Breast epithelium (tissue), 3 donors: ENCODE measurements around the gene LYPD4.
A peak's percentile ranks its signal among the peaks of the same experiment; 100 is the strongest.

Source experiments
- POLR2A ChIP-seq: fragments of 450-650 bp; IDR thresholded peaks from one replicate; pipeline ENCODE4 v1.6.1; 2016; ENCODE audit warnings: antibody characterized with exemption, mild to moderate bottlenecking, moderate library complexity
- POLR2AphosphoS5 ChIP-seq, 3 donors: sonication (generic); formaldehyde crosslinking; IDR thresholded peaks; one replicate each; pipeline ENCODE4 v1.6.1; 2017; ENCODE audit warnings: antibody characterized with exemption in 3 of 3
- TF ChIP-seq, protein P1 (sequence below), 3 donors: fragments of 450-650 bp; IDR thresholded peaks; one replicate each; pipeline ENCODE4 v1.5.1; 2016 to 2017; ENCODE audit warnings: antibody characterized with exemption in 3 of 3, mild to moderate bottlenecking in 3 of 3, moderate library complexity in 3 of 3

GRCh38 chr19:41821003-41821735 is 23.3 kb downstream of the LYPD4 start:
- no peak for TF ChIP-seq POLR2A
- TF ChIP-seq POLR2AphosphoS5 (IDR thresholded peaks at IDR 0.05): no peak
- TF ChIP-seq, protein P1, sequence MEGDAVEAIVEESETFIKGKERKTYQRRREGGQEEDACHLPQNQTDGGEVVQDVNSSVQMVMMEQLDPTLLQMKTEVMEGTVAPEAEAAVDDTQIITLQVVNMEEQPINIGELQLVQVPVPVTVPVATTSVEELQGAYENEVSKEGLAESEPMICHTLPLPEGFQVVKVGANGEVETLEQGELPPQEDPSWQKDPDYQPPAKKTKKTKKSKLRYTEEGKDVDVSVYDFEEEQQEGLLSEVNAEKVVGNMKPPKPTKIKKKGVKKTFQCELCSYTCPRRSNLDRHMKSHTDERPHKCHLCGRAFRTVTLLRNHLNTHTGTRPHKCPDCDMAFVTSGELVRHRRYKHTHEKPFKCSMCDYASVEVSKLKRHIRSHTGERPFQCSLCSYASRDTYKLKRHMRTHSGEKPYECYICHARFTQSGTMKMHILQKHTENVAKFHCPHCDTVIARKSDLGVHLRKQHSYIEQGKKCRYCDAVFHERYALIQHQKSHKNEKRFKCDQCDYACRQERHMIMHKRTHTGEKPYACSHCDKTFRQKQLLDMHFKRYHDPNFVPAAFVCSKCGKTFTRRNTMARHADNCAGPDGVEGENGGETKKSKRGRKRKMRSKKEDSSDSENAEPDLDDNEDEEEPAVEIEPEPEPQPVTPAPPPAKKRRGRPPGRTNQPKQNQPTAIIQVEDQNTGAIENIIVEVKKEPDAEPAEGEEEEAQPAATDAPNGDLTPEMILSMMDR (IDR thresholded peaks at IDR 0.05): peak in 2 of 3 donors; percentile 47 to 49
